Activated gamma-delta T cell treated with Interleukin-2 at 50 U/mL for 16 hours (primary cell): Measurements from ENCODE around the gene LARP4B.

Experiments
- DNase-seq: peaks from one replicate; pipeline ENCODE4 v3.0.0-alpha.2; 2020

Gene LARP4B

DNA sequence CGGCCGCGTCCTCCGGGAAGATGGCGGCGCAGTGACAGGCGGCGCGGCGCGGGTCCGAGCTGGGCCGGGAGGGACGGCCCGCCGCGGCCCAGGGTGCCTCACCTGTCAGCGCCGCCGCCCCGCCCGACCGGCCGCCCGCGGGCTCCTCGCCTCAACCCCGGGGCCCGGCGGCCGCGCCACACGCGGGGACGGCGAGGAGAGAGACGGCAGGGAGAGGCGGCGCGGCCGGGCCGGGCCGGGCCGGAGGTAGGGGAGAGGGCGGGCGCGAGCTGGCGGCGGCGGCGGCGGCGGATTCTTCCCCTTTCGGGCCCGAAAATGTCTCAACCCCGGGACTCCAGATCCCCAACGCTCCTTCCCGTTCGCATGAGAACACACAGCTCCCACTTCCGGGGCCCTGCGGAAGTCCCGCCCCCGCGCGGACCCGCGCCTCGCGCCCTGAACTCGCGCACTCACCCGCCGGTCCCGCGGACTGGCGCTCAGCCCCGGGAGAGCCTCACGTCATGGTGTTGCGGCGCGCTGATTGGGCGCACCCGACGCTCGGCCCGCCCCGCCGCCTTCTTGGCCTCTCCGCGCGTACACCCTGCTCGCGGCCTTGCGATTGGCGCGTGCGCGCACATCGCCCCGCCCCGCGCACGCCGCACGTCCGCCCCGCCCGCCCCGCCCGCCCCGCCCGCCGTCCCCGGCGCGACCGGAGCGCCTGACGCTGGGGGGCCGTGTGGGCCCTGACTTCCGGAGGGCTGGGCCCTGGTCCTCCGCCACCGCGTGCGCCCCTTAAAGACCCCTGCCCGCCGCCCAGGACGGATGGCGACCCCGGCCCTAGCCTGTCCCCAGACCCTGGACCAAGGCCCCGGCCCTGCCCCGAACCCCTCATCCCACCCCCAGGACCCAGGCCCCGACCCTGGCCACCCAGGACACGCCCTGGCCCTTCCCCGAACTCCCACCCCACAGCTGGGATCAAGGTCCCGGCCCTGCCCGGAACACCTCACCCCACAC, at the start of gene LARP4B:
Gene LARP4B (minus strand): TSS at position 380 of the 993 bp plus-strand sequence. CDS start 45,984 bp downstream, outside the sequence.
- peak; percentile 95 for DNase-seq

DNA sequence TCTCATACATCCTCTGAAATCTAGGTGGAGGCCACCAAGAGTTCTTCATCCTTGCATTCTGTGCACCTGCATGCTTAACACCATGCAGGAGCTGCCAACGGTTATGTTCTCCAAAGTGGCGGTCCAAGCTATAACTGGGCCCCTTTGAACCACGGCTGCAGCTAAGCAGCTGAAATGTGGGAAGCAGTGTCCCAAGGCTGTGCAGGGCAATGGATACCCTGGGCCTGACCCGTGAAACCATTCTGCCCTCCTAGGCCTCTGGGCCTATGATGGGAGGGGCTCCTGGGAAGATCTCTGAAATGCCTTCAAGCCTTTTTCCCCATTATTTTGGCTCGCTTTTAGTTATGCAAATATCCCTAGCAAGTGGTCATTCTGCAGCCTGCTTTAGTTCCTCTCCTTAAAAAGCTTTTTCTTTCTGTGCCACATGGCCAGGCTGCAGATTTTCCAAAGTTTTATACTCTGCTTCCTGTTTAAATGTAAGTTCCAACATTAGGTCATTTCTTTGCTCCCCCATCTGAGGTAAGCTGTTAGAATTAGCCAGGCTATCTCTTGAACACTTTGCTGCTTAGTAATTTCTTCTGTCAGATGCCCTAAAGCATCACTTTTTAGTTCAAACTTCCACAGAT, 49.1 kb upstream of the LARP4B start:
- DNase-seq = no peak

DNA sequence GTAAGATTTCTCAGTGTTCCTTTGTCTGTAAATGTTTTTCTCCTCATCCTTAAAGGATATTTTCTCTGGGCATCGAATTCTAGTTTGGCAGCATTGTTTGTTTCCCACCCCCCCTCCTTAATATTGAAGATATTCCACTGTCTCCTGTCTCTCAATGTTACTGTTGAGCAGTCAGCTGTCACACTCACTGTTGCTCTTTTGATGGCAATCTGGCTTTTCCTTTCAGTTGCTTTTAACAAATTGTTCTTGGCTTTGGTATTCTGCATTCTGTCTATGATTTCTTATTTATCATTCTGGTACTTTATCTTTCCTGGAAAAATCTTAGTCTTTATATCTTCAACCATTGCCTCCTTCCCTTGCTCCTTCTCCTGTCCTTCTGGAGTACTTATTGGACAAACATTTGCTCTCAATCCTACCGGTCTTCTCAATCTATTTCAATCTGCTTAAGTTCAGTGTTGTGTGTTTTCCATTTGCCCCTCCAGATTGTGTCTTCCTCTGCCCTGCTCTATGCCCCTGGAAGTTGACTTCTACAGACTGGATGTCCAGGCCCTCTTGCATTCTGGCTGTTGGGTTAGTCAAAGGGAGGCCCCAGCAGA, 47.4 kb upstream of the LARP4B start:
- no peak for DNase-seq

DNA sequence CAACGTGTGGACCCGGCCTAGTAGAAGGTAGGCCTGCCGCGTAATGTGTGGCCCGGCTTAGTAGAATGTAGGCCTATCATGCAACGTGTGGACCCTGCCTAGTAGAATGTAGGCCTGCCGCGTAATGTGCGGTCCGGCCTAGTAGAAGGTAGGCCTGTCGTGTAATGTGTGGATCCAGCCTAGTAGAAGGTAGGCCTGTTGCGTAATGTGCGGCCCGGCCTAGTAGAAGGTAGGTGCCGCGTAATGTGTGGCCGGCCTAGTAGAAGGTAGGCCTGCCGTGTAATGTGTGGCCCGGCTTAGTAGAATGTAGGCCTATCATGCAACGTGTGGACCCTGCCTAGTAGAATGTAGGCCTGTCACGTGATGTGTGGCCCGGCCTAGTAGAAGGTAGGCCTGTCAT, 44.8 kb upstream of the LARP4B start:
- no peak for DNase-seq

DNA sequence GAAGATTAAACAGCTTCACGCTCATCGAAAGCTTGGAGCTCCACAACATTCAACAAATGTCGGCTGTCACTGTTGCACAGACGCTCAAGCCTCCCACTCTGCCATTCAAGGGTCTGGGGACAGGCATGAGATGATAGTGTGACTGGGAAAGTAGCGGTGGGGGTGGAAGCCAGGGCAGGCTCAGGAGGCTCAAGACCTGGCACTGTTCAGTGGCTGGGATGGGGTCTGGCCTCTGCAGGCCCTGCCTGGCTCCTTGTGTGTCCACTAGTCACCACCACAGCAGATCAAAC, 43.2 kb upstream of the LARP4B start:
- DNase-seq = no peak

DNA sequence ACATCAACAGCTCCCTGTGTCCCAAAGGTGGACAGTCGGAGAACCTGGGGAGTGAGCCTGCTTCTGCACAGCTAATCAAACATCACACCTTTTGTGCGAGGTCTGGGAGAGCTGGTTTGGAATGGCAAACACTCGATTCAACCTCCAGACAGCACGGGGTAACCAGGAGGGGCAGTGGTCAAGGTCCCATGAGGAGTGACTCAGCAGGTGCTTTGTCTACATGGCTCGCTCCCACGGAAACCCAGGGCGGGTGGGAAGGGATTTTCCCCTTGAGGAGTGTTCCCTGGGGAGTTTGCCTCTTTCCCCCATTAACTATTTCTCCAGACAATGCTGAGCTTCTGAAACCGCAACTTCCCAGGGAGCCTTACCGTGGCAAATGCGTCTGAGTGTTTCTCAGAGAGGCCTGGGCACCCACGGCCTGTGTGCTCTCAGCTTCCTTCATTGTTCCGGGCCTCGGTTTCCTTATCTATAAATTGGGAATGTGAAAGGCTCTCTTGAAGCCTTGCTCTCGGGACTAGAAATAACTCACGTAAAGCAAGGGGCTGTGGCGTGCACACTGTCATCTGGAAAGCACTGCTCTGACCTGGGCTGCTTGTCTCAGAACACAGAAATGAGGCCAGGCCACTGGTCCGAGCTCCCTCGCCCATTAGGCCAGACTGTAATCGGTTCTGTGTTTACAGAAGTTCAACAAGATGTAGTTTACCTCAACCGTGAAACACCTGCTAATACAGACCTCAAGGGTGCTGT, 42.7 kb upstream of the LARP4B start:
- DNase-seq = no peak

DNA sequence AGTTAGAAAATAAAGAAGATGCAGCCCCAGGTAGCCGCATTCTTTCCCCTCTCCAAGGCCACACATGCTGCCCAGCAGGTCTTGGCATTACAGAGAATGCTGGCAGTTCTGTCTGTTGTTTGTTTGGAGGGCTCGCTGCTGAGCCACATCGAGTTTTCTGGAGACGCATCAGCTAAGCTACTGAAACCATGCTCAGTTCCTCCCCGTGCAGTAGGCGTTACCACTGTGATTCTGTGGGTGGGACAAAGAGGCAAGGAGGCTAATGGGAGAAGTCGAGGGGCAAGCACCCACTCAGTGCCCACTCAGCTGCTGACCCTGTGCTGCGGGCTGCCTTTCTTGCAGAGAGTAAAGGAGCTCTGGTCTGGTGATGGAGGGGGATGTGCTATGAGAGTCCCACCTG, 41.3 kb upstream of the LARP4B start:
- DNase-seq = no peak

DNA sequence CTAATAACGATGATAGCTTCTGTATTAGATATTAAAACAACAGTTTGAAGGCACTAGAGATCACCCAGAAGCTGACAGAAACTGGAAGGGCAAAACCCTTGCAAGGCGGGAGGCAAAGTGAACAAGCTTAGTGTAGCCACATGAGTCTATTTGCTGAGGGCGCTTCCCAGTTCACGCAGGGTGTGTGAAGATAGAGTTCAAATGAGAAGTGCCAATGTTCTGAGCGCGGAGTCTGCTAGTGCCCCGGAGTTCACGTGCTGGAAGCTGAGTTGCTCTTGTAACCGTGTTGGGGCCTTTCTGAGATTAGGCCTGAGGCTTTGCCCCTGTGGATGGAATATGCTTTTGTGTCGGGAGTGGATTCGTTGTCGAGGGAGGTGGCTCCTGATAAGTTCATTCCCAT, 40.1 kb upstream of the LARP4B start:
- no peak for DNase-seq

DNA sequence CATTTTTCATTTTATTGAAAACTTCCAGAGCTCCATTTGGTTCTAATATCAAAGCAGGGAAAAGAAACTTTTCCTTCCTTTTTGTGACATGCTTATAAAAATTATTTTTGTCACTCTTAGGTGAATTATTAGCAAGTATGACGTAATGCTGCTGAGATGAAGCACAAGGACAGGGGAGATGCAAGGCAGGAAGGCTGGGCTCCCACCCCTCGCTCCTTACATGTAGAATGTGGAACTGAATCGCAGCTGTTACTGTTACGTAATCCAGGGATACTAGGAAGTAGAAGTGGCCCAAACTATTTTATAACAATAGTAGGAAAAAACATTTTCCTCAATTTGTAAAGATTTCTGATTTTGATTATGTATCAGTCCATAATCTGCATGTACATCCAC, 39.6 kb upstream of the LARP4B start:
- no peak for DNase-seq

DNA sequence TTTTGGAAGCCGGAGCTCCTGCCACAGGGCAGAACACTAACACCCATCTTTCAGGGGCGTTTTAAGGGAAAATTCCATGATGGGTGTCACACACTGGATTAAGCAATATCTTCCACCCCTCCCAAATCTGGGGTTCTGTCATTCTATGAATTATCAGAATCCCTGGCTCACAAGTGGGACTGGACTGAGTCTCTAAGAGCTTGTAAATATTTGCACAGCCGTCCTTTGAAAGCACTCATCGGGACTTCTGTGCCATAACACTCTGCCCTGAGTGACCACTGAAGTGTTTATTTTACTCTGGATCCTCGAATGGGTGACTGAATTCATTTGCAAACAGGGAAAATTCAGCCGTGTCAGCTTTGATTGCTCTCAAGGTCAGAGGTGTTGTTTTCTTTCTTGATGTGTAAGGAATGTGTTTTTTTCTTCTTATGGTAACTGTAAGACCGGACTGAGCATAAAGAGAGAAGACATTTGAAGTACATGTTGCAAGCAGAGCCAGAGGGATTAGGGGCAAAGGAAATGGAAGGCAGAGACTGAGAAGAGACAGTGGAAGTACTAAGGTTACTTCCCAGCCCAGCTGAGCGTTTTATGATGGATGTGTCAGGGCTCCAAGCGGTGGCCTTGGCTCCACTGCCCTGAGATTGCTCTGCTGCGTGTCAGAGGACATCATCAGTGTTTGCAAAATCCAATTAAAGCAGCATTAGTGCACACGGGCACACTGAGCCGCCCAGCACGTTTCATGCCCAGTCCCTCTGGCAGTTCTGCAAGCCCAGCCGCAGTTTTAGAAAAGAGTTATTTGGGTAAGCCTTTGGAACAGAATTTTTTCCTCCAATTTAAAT, 39.0 kb upstream of the LARP4B start:
- DNase-seq = no peak

DNA sequence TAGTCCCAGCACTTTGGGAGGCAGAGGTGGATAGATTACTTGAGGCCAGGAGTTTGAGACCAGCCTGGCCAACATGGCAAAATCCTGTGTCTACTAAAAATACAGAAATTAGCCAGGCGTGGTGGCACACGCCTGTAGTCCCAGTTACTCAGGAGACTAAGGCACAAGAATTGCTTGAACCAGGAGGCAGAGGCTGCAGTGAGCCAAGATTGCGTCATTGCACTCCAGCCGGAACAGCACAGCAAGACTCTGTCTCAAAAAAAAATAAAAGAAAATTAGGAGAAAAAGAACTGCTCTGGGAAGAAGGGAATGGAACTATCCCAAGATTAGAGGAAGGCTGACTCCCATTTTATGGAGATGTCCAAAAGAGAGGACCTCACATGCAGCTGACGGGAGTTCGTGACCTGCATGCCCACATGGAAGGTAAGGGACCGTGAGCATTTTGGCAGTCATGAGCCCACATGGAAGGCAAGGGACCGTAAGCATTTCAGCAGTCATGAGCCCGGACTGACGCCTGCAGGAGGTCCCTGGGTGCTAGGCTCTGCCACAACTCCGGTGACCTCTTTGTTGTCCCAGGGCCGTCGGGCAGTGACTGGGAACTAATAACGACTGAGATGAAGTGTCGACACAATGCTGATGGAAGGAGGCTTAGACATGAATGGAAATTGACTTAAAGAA, 38.1 kb upstream of the LARP4B start:
- DNase-seq = no peak

DNA sequence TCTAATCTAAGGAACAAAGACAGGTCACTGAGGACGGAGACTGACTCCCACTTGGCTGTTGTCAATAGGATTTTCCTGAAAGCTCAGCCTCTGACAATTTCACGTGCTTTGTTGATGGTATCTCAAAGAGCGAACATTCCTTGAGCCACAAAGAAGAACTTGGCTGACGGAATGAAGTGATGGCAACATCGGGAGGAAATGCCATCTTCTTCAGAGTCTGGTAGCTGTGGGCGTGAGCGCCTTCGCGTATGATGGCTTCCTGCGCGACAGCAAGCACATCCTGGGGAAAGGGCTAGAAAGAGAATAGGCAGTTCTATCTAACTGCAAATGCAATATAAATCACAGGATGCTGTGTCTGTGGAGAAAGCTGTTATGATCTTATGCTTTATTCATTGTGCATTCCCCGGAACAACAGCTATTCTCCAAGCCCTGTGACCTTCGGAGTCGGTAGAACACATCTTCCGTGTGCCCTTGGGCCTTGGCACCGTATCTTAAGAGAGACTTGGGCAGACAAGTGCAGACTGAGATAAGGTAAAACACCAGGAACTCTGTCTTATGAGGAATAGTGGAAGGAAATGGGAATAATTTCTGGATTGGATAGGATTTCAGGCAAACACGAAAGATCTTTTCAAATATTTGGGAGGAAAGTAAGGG, 37.2 kb upstream of the LARP4B start:
- no peak for DNase-seq

DNA sequence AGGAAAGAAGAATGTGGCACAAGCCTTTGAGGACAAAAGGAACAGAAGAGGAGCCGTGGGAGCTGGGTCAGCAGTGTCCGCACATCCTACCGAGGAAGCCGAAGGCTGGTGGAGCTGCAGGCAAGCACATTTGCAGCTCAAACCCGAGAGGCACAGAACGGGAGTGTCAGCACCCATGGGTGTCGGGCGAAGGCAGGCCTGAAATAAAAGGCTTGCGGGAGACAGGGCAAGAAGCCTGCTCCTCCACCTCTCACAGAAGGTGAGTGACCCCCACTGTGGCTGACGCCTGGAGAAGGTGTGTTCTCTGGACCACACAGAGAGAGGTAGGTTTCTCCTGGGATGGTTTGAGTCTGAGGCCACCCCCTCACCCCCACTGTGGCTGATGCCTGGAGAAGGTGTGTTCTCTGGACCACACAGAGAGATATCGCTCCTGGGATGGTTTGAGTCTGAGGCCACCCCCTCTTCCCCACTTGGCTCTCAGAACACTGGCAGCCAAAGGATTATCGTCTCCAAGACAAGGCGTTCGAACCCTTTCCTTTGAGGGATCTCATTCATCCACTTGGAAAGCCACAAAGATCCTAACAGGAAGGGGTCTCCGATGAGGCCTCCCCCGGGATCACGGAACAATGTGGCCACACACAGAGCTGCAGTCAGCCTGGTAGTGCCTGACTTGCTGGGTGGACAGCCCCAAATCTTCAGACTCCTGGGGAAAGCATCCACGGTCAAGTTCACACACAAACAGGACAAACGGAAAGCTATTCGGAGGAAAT, 35.1 kb upstream of the LARP4B start:
- no peak for DNase-seq

DNA sequence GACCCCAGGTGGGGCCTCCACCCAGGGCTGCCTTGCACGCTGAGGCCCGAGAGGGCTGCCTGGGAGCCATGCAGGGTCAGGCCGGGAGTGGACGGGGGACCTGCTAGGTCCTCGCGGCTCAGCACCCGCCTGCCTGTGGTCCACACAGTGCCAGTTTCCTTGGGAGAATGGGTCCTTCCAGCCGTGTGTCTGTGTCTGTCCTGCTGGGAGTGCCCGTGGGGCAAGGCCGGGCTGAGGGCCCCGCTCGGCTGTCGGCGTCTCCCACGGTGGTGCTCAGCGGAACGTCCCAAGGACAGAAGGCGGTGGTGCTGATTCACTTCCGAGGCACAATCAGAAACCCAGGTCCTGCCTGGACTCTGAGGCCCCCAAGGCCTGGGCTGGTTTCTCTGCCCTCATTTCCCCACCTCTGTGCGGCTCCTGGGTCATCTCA, 33.5 kb upstream of the LARP4B start:
- DNase-seq = no peak

DNA sequence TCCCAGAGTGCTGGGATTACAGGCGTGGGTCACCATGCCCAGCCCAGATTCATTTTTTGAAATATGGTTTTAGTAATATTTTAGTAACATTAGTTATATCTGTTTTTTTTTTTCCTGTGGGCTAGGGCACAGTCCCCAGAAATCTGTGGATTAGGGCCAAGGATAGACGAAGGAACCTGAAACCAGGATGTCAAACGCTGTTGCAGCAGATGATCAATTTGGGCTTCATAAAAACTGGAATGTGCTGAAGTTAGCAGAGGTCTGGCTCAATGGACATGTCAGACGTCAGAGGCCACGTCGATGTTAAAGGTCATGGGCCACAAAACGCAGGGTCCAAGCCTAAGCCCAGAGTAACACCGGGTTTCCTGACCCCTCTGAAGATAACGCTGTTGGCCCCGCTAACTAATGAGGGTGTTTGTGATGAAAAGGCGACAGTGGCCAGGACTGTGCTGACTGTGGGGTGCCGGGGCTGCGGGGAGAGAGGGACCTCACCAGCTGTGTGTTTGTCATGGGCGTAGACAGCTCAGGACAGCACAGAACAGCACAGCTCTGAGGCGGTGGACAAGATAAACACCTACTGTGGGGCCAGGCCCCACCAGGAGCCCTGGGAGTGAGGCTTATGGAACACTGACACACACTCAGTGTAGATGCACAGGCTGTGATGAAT, 32.9 kb upstream of the LARP4B start:
- DNase-seq = no peak

DNA sequence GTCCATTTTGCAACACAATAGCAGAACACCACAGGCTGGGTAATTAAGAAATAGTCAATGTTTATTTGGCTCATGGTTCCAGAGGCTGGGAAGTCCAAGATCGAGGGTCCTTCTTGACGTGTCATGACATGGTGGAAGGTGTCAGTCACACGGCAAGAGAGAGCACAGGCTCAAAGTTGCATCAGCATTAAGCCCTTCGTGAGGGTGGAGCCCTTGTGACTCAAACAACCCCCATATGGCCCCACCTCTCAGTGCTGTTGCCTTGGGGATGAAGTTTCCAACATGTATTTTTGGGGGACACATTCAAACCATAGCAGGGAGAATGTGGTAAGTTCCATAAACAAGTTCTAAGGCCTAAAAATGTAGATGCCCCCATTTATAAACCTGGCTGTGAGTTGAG, 32.1 kb upstream of the LARP4B start:
- DNase-seq = no peak

DNA sequence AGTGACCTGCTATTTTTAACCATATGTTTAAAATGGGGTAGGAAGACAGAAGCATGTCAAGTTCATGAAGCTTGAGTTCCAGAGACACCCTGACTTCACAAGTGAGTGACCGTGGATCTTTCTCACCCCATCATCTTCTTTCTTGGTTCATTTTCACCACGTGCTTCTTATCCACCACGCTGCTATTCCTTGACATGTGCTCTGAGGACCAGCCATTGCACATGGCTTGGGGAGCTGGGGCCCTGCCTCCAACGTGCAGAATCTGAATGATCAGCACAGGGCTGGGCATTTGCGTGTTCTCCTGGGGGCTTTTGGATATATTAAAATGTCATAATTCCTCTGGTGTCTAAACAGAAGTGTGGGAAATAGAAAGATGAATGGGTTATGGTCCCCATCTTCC, 31.7 kb upstream of the LARP4B start:
- no peak for DNase-seq

DNA sequence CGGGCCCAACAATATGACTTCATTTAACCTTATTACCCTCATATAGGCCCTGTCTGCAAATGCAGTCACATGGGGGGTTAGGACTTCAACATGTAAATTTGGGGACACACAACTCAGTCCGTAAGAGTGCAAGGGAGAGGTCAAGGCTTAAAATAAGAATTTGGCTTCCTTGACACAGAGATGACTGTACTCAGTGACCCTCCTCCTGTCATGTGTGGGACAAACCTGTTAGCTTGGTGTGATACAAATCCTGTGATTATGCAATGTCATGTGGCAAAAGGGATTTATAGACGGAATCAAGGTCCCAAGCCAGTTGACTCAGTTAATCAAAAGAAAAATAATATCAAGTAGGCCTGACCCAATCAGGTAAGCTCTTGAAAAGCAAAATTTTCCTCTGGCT, 30.8 kb upstream of the LARP4B start:
- no peak for DNase-seq

DNA sequence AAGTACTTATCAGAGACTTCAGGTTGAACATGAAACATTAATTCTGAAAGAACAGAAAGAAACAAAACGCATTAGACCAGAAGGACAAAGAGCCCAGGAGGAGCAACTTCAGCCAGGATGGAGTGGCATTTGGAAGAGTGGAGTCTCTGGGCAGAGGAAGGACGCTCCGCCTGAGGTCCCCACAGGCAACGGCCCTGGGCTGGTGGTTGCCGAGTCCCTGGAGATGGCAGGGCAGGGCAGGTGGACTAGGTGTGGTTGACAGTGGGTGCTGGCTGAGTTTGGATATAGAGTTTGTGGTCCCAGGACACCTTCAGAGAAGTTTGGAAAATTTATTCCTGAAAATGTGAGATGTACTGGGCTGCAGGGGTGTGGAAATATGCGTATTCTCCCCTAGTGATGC, 27.4 kb upstream of the LARP4B start:
- no peak for DNase-seq

DNA sequence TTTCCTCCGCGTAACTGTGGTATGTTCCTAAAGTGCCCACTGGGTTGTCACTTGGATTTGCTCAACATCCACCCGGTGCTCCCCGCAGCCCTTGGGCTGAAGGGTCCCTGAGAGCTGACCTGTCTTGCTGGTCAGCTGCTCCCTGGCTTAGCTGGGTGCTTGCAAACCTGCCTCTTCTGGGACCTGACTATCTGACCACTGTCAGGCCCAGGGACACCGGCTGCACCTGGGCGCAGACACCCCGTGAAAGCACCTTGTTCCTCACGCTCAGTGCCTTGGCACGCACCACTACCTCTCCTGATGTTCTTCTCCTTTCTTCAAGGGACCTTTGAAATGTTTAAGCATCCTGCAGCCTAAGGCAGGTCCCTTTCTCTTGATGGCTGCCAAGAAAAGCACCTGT, 26.6 kb upstream of the LARP4B start:
- no peak for DNase-seq
